ENCODE results near the gene LDB2.

LDB2 gene

GRCh38 chr4:16884673-16885460 is 13.6 kb downstream of the LDB2 start:
- DNase-seq (ENCODE audit: low read depth) = no peak

GRCh38 chr4:16883806-16884205 is 14.6 kb downstream of the LDB2 start:
- DNase-seq (ENCODE audit: low read depth) = no peak

GRCh38 chr4:16881151-16881884 is 17.1 kb downstream of the LDB2 start:
- no peak for DNase-seq (ENCODE audit: low read depth)

- no peak for DNase-seq (ENCODE audit: low read depth)
Observed at GRCh38 chr4:16875487-16875886, 23.0 kb downstream of the LDB2 start.

- DNase-seq (ENCODE audit: low read depth) = no peak
Observed at GRCh38 chr4:16869594-16870245, 28.7 kb downstream of the LDB2 start.

GRCh38 chr4:16868674-16869073 is 29.8 kb downstream of the LDB2 start:
- no peak for DNase-seq (ENCODE audit: low read depth)

- DNase-seq (ENCODE audit: low read depth) = no peak
Observed at GRCh38 chr4:16867827-16868226, 30.6 kb downstream of the LDB2 start.

- DNase-seq (ENCODE audit: low read depth) = no peak
Observed at GRCh38 chr4:16866974-16867373, 31.5 kb downstream of the LDB2 start.

- DNase-seq (ENCODE audit: low read depth) = no peak
Observed at GRCh38 chr4:16865897-16866283, 32.6 kb downstream of the LDB2 start.

GRCh38 chr4:16865209-16865896 is 33.1 kb downstream of the LDB2 start:
- no peak for DNase-seq (ENCODE audit: low read depth)

GRCh38 chr4:16864199-16864598 is 34.2 kb downstream of the LDB2 start:
- DNase-seq (ENCODE audit: low read depth) = no peak

- no peak for DNase-seq (ENCODE audit: low read depth)
Observed at GRCh38 chr4:16862697-16863096, 35.7 kb downstream of the LDB2 start.

- DNase-seq (ENCODE audit: low read depth) = no peak
Observed at GRCh38 chr4:16860516-16860915, 37.9 kb downstream of the LDB2 start.

GRCh38 chr4:16859031-16859430 is 39.4 kb downstream of the LDB2 start:
- DNase-seq (ENCODE audit: low read depth) = no peak

GRCh38 chr4:16858275-16858752 is 40.1 kb downstream of the LDB2 start:
- no peak for DNase-seq (ENCODE audit: low read depth)

GRCh38 chr4:16857425-16857824 is 41.0 kb downstream of the LDB2 start:
- no peak for DNase-seq (ENCODE audit: low read depth)

- no peak for DNase-seq (ENCODE audit: low read depth)
Observed at GRCh38 chr4:16853640-16854039, 44.8 kb downstream of the LDB2 start.

GRCh38 chr4:16852644-16853043 is 45.8 kb downstream of the LDB2 start:
- DNase-seq (ENCODE audit: low read depth) = no peak

GRCh38 chr4:16852228-16852627 is 46.2 kb downstream of the LDB2 start:
- DNase-seq (ENCODE audit: low read depth) = no peak

GRCh38 chr4:16846540-16847117 is 51.8 kb downstream of the LDB2 start:
- no peak for DNase-seq (ENCODE audit: low read depth)

- DNase-seq (ENCODE audit: low read depth) = no peak
Observed at GRCh38 chr4:16844816-16845586, 53.4 kb downstream of the LDB2 start.

All from stimulated activated CD8-positive, alpha-beta memory T cell treated with anti-CD3 and anti-CD28 coated beads, Interleukin-12 subunit alpha, Interleukin-12 subunit beta, amount 100 ng/mL, for 4 hours (primary cell).